Cardiac fibroblast (primary cell): ENCODE results near the gene SLC4A4.

Experiments
- DNase-seq, 2 donors: peaks; one replicate each; pipeline versions ENCODE4 v3.0.0 to v3.0.0-alpha.2; 2010; ENCODE audit warnings: low read depth in 2 of 2
- H3K4me3 ChIP-seq, 2 donors: replicated peaks in 1 of 2; 1 replicate in 1 of 2; 2 replicates in 1 of 2; pipeline ENCODE4 v1.5.1; 2011; ENCODE audit warnings: low read depth in 2 of 2, low read length in 2 of 2, mild to moderate bottlenecking in 2 of 2, moderate library complexity in 1 of 2
- CTCF ChIP-seq: IDR thresholded peaks from one replicate; pipeline ENCODE4 v1.5.1; 2011; ENCODE audit warnings: low read depth, mild to moderate bottlenecking, low read length, inconsistent platforms

The SLC4A4 gene

GRCh38 chr4:71498625-71499024 is 159.8 kb downstream of the SLC4A4 start:
- DNase-seq = no peak
- no peak for TF ChIP-seq CTCF
- no peak overlapping the region for H3K4me3 ChIP-seq

DNA sequence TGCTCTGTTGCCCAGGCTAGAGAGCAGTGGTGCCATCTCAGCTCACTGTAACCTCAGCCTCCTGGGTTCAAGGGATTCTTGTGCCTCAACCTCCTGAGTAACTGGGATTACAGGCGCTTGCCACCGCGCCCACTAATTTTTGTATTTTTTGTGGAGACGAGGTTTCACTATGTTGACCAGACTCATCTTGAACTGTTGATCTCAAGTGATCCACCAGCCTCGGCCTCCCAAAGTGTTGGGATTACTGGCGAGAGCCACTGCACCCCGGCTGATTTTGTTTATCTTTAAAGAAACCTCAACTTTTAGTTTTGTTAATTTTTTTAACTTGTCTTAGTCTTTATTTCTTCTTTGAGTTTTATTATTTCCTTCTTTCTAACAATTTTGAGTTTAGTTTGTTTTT is 163.2 kb downstream of the SLC4A4 start:
- no peak overlapping the region for H3K4me3 ChIP-seq
- TF ChIP-seq CTCF = no peak
- DNase-seq = no peak

- no peak for TF ChIP-seq CTCF
- no peak overlapping the region for H3K4me3 ChIP-seq
- DNase-seq = no peak
Observed at GRCh38 chr4:71518283-71518989, 179.6 kb downstream of the SLC4A4 start.

GRCh38 chr4:71520308-71520707 is 181.5 kb downstream of the SLC4A4 start:
- no peak for DNase-seq
- H3K4me3 ChIP-seq = no peak overlapping the region
- TF ChIP-seq CTCF = no peak

DNA sequence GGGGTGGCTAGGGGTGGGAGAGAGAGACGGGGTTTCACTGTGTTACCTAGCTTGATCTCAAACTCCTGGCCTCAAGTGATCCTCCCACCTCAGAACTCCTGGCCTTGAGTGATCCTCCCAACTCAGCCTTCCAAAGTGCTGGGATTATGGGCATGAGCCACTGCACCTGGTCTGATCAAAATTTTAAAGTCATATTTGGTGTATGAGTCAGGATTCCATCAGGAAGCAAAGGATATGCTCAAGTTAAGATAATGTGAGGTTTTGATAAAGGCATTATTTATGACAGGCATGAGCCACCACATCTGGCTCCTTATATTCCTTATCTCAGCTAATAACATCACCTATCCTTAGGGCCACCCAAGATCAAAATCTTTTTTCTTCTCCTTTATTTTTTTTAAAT is 182.0 kb downstream of the SLC4A4 start:
- H3K4me3 ChIP-seq = no peak overlapping the region
- no peak for DNase-seq
- no peak for TF ChIP-seq CTCF

DNA sequence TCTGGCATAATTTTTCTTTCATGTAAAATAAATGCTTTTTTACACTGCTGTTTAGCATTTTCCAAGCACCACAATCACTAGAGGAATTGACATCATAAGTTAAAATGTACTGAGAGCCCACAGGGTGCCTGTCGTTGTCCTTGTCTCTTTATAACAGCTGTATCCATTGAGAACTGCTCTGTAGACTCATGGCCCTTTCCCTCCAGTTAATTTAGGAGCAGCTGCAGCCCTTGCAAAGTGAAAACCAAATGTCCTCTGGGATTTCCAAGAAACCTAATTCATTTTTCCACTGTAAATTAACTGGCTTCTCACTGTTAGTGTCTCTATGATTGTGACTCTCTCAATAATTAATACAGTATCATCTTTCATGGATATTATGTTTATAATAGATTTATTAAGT is 185.9 kb downstream of the SLC4A4 start:
- no peak overlapping the region for H3K4me3 ChIP-seq
- no peak for TF ChIP-seq CTCF
- no peak for DNase-seq
